ENCODE measurements around the gene SPIB.

Gene SPIB

GRCh38 chr19:50418176-50419021 lies at the start of gene SPIB:
Gene SPIB (plus strand): TSS chr19:50418938. CDS start chr19:50418963, 25 bp downstream.
- in situ Hi-C loops (cut with MboI; ENCODE audit: low sequenced_read_pairs) = no loop called here

GRCh38 chr19:50371914-50372475 lies 46.7 kb upstream of the SPIB start:
- in situ Hi-C loops (cut with MboI; ENCODE audit: low sequenced_read_pairs) = no loop called here

- in situ Hi-C loops (cut with MboI; ENCODE audit: low sequenced_read_pairs) = no loop called here
These were observed 42.3 kb upstream of the SPIB start, which contains the start of gene NR1H2 for GRCh38 chr19:50376166-50377050. Gene NR1H2 (plus strand): TSS chr19:50376457. CDS start chr19:50377606, 1,149 bp downstream.

- in situ Hi-C loops (cut with MboI; ENCODE audit: low sequenced_read_pairs) = no loop called here
These were observed 41.7 kb upstream of the SPIB start for GRCh38 chr19:50377051-50377461.

GRCh38 chr19:50377517-50377916 lies 41.2 kb upstream of the SPIB start:
- in situ Hi-C loops (cut with MboI; ENCODE audit: low sequenced_read_pairs) = no loop called here

GRCh38 chr19:50378169-50378862 lies 40.4 kb upstream of the SPIB start:
- in situ Hi-C loops (cut with MboI; ENCODE audit: low sequenced_read_pairs) = no loop called here

- in situ Hi-C loops (cut with MboI; ENCODE audit: low sequenced_read_pairs) = no loop called here
These were observed 39.9 kb upstream of the SPIB start for GRCh38 chr19:50378863-50379236.

- in situ Hi-C loops (cut with MboI; ENCODE audit: low sequenced_read_pairs) = no loop called here
These were observed 39.1 kb upstream of the SPIB start for GRCh38 chr19:50379602-50380001.

GRCh38 chr19:50380137-50380536 lies 38.6 kb upstream of the SPIB start:
- in situ Hi-C loops (cut with MboI; ENCODE audit: low sequenced_read_pairs) = no loop called here

- in situ Hi-C loops (cut with MboI; ENCODE audit: low sequenced_read_pairs) = no loop called here
These were observed 38.0 kb upstream of the SPIB start for GRCh38 chr19:50380751-50381151.

GRCh38 chr19:50381881-50382729 lies 36.6 kb upstream of the SPIB start:
- in situ Hi-C loops (cut with MboI; ENCODE audit: low sequenced_read_pairs) = no loop called here

GRCh38 chr19:50383001-50383851 lies 35.5 kb upstream of the SPIB start:
- in situ Hi-C loops (cut with MboI; ENCODE audit: low sequenced_read_pairs) = no loop called here

GRCh38 chr19:50383852-50384684 lies 34.7 kb upstream of the SPIB start, which contains the start of gene POLD1:
Gene POLD1 (plus strand): TSS chr19:50384347. CDS start chr19:50398852, 14,505 bp downstream.
- in situ Hi-C loops (cut with MboI; ENCODE audit: low sequenced_read_pairs) = no loop called here

GRCh38 chr19:50384685-50385535 lies 33.8 kb upstream of the SPIB start:
- in situ Hi-C loops (cut with MboI; ENCODE audit: low sequenced_read_pairs) = no loop called here

- in situ Hi-C loops (cut with MboI; ENCODE audit: low sequenced_read_pairs) = no loop called here
These were observed 31.4 kb upstream of the SPIB start for GRCh38 chr19:50387176-50387867.

- in situ Hi-C loops (cut with MboI; ENCODE audit: low sequenced_read_pairs) = no loop called here
These were observed 30.9 kb upstream of the SPIB start for GRCh38 chr19:50387868-50388245.

All from HL-60/S4 (cell line).